Neuronal stem cell (in vitro differentiated cells): ENCODE results near the gene ARPP21.
"Not testable (repeated sequence)": the region's sequence is repeated elsewhere in the genome, so short reads cannot be mapped to it uniquely, and the experiment has no call there.

Experiments
- DNase-seq: peaks from one replicate; pipeline ENCODE4 v3.0.0-alpha.2; 2013; ENCODE audit warnings: low spot score
- H2AFZ ChIP-seq: one replicate; pipeline ENCODE4 v1.6.1; 2013; ENCODE audit warnings: mild to moderate bottlenecking, low read length, inconsistent platforms
- H2AK5ac ChIP-seq: 2 replicates; pipeline ENCODE4 v1.6.1; 2013; ENCODE audit warnings: low read depth, mild to moderate bottlenecking, inconsistent platforms, low read length, moderate library complexity, mixed read lengths
- H2BK120ac ChIP-seq: 2 replicates; pipeline ENCODE4 v1.6.1; 2013; ENCODE audit warnings: low read depth, mild to moderate bottlenecking, inconsistent platforms, low read length, moderate library complexity, mixed read lengths
- H2BK12ac ChIP-seq: one replicate; pipeline ENCODE4 v1.6.1; 2013; ENCODE audit warnings: low read length, inconsistent platforms
- H2BK15ac ChIP-seq: 2 replicates; pipeline ENCODE4 v1.6.1; 2013; ENCODE audit warnings: mild to moderate bottlenecking, low read length, inconsistent platforms, mixed read lengths
- H2BK5ac ChIP-seq: one replicate; pipeline ENCODE4 v1.6.1; 2013; ENCODE audit warnings: inconsistent platforms, mild to moderate bottlenecking, low read length, moderate library complexity
- H3K14ac ChIP-seq: one replicate; pipeline ENCODE4 v1.6.1; 2013; ENCODE audit warnings: low read length, inconsistent platforms
- H3K18ac ChIP-seq: 2 replicates; pipeline ENCODE4 v1.6.1; 2013; ENCODE audit warnings: low read length, inconsistent platforms
- H3K23ac ChIP-seq: 2 replicates; pipeline ENCODE4 v1.6.1; 2013; ENCODE audit warnings: low read depth, mild to moderate bottlenecking, mixed read lengths, low read length, inconsistent platforms; ENCODE audit not compliant: poor library complexity
- H3K27ac ChIP-seq: replicated peaks from 3 replicates; pipeline ENCODE4 v1.5.1; 2013; ENCODE audit warnings: low read length, inconsistent platforms
- H3K27me3 ChIP-seq, 3 experiments: 2 replicates each; pipeline ENCODE4 v1.6.1; 2013; ENCODE audit warnings: low read length in 3 of 3, mild to moderate bottlenecking in 2 of 3, inconsistent platforms in 1 of 3, low read depth in 1 of 3, mixed read lengths in 1 of 3, moderate library complexity in 1 of 3; ENCODE audit not compliant: control insufficient read depth in 3 of 3, insufficient read depth in 3 of 3
- H3K36me3 ChIP-seq, 2 donors: replicated peaks in 1 of 2; 2 replicates each; pipeline ENCODE4 v1.6.1; 2013; ENCODE audit warnings: low read length in 2 of 2; ENCODE audit not compliant: control insufficient read depth in 2 of 2, insufficient read depth in 2 of 2
- H3K4ac ChIP-seq: 2 replicates; pipeline ENCODE4 v1.6.1; 2013; ENCODE audit warnings: inconsistent platforms, mild to moderate bottlenecking, low read length, moderate library complexity
- H3K4me1 ChIP-seq, 2 donors: 1 replicate in 1 of 2; 2 replicates in 1 of 2; pipeline ENCODE4 v1.6.1; 2013; ENCODE audit warnings: low read length in 2 of 2, low read depth in 1 of 2; ENCODE audit not compliant: control insufficient read depth in 2 of 2, insufficient read depth in 1 of 2
- H3K4me2 ChIP-seq: one replicate; pipeline ENCODE4 v1.6.1; 2013; ENCODE audit warnings: mild to moderate bottlenecking, low read length, inconsistent platforms; ENCODE audit not compliant: insufficient read depth, poor library complexity, severe bottlenecking
- H3K4me3 ChIP-seq, 2 donors: 2 replicates each; pipeline ENCODE4 v1.5.1; 2013; ENCODE audit warnings: low read length in 2 of 2, mild to moderate bottlenecking in 2 of 2, inconsistent platforms in 1 of 2, moderate library complexity in 1 of 2
- H3K79me1 ChIP-seq: one replicate; pipeline ENCODE4 v1.6.1; 2013; ENCODE audit warnings: low read depth, mild to moderate bottlenecking, inconsistent platforms, low read length, moderate library complexity
- H3K9ac ChIP-seq: one replicate; pipeline ENCODE4 v1.6.1; 2013; ENCODE audit warnings: mild to moderate bottlenecking, low read depth, low read length, inconsistent platforms; ENCODE audit not compliant: poor library complexity
- H3K9me3 ChIP-seq, 2 donors: replicated peaks in 1 of 2; 2 replicates each; pipeline versions ENCODE3 to v1.6.1; 2013; ENCODE audit warnings: low read length in 2 of 2, mild to moderate bottlenecking in 2 of 2, inconsistent platforms in 1 of 2, low read depth in 1 of 2, mixed read lengths in 1 of 2, moderate library complexity in 1 of 2; ENCODE audit not compliant: control insufficient read depth in 2 of 2, insufficient read depth in 1 of 2
- H4K8ac ChIP-seq: one replicate; pipeline ENCODE4 v1.6.1; 2013; ENCODE audit warnings: low read depth, mild to moderate bottlenecking, inconsistent platforms, low read length, moderate library complexity
- H4K91ac ChIP-seq: one replicate; pipeline ENCODE4 v1.6.1; 2013; ENCODE audit warnings: low read length, low read depth, mild to moderate bottlenecking, inconsistent platforms; ENCODE audit not compliant: poor library complexity
- WGBS, 2 donors: extraction: QIAGEN DNeasy Blood & Tissue Kit; methylation state at CpG; one replicate each; pipeline ENCODE4 v1.1.7; 2013; ENCODE audit warnings: missing lambda C conversion rate in 2 of 2, mixed read lengths in 1 of 2; ENCODE audit not compliant: insufficient read length in 2 of 2, insufficient replicate concordance in 1 of 2; ENCODE audit errors: extremely low coverage in 2 of 2; 5-methylcytosine and 5-hydroxymethylcytosine counted together

The ARPP21 gene

GRCh38 chr3:35602395-35602936 is 36.9 kb upstream of the ARPP21 start:
- Histone ChIP-seq H2AK5ac (no peak overlapping the region), H3K79me1 (no peaks in the 10 kb centered on the region), H3K4me3 (no peak overlapping the region), H2AFZ (no peak overlapping the region), H2BK120ac (no peak overlapping the region), H3K4me1 (peaks cover 0 to 3% of the 10 kb centered on the region in 2 donors), H4K8ac (no peak overlapping the region), H2BK12ac (no peak overlapping the region), H3K18ac (no peak overlapping the region), H3K23ac (no peak overlapping the region), H3K36me3 (no peaks in the 10 kb centered on the region), H2BK5ac (no peak overlapping the region), H4K91ac (no peak overlapping the region), H3K9me3 (peaks cover 0 to 1% of the 10 kb centered on the region in 2 donors), H3K14ac (no peak overlapping the region), H3K27me3 (no peaks in the 10 kb centered on the region), H2BK15ac (no peak overlapping the region), H3K27ac (no peak overlapping the region), H3K9ac (no peak overlapping the region), H3K4ac (no peak overlapping the region), H3K4me2 (no peak overlapping the region)
- no peak for DNase-seq
- WGBS, 2 donors, result no CpG with 5 or more reads among the region's 7 CpGs

GRCh38 chr3:35616346-35616745 is 23.0 kb upstream of the ARPP21 start:
- H3K4me1 ChIP-seq, result no peaks in the 10 kb centered on the region
- H4K8ac ChIP-seq, result no peak overlapping the region
- H3K4me2 ChIP-seq, result no peak overlapping the region
- H3K4ac ChIP-seq, result no peak overlapping the region
- H3K27ac ChIP-seq, result no peak overlapping the region
- H2BK15ac ChIP-seq, result no peak overlapping the region
- no peaks in the 10 kb centered on the region for H3K9me3 ChIP-seq
- no peak overlapping the region for H2BK12ac ChIP-seq
- H4K91ac ChIP-seq, result no peak overlapping the region
- no peaks in the 10 kb centered on the region for H3K79me1 ChIP-seq
- no peak overlapping the region for H3K9ac ChIP-seq
- no peak overlapping the region for H2BK5ac ChIP-seq
- H3K27me3 ChIP-seq, result no peaks in the 10 kb centered on the region
- H2AFZ ChIP-seq, result no peak overlapping the region
- H2AK5ac ChIP-seq, result no peak overlapping the region
- H3K18ac ChIP-seq, result no peak overlapping the region
- no peak for DNase-seq
- WGBS, 2 donors, result no CpG with 5 or more reads among the region's 3 CpGs
- H3K4me3 ChIP-seq, result no peak overlapping the region
- no peak overlapping the region for H3K14ac ChIP-seq
- no peak overlapping the region for H3K23ac ChIP-seq
- no peak overlapping the region for H2BK120ac ChIP-seq
- no peaks in the 10 kb centered on the region for H3K36me3 ChIP-seq

DNA sequence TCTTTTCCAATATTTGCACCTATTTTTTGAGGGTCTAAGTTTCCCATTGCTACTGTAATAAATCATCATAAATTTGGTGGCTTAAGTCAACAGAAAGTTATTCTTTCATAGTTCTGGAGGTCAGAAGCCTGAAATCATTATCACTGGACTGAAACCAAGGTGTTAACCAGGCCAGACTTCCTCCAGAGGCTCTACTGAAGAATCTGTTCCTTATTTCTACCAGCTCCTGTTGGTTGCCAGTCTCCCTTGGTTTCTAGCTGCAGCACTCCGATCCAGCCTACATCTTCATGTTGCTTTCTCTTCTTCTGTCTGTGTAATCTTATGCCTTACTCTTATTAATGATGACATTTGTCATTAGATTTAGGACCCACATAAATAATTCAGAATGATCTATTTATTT is 22.0 kb upstream of the ARPP21 start:
- no peak overlapping the region for H4K91ac ChIP-seq
- H3K4me2 ChIP-seq, result no peak overlapping the region
- no peaks in the 10 kb centered on the region for H3K36me3 ChIP-seq
- no peak overlapping the region for H3K4me3 ChIP-seq
- no peaks in the 10 kb centered on the region for H3K4me1 ChIP-seq
- no peak overlapping the region for H2AK5ac ChIP-seq
- no peak overlapping the region for H3K27ac ChIP-seq
- no peak overlapping the region for H3K23ac ChIP-seq
- WGBS, 2 donors, result no CpG with 5 or more reads among the region's 1 CpG
- H4K8ac ChIP-seq, result no peak overlapping the region
- H3K4ac ChIP-seq, result no peak overlapping the region
- no peak overlapping the region for H2BK120ac ChIP-seq
- no peak overlapping the region for H2BK15ac ChIP-seq
- H3K79me1 ChIP-seq, result no peaks in the 10 kb centered on the region
- no peaks in the 10 kb centered on the region for H3K9me3 ChIP-seq
- no peaks in the 10 kb centered on the region for H3K27me3 ChIP-seq
- H3K9ac ChIP-seq, result no peak overlapping the region
- DNase-seq, result no peak
- no peak overlapping the region for H2BK5ac ChIP-seq
- no peak overlapping the region for H2AFZ ChIP-seq
- no peak overlapping the region for H3K14ac ChIP-seq
- H2BK12ac ChIP-seq, result no peak overlapping the region
- H3K18ac ChIP-seq, result no peak overlapping the region

- not testable (repeated sequence) for H2BK15ac ChIP-seq
Measured at GRCh38 chr3:35620238-35620637, 19.1 kb upstream of the ARPP21 start.

More at GRCh38 chr3:35620238-35620637, 19.1 kb upstream of the ARPP21 start:
- not testable (repeated sequence) for H2AFZ ChIP-seq, H2BK5ac ChIP-seq, H3K4ac ChIP-seq, H3K36me3 ChIP-seq, H3K23ac ChIP-seq, H3K4me1 ChIP-seq, H4K91ac ChIP-seq, H3K9ac ChIP-seq, H4K8ac ChIP-seq, H3K79me1 ChIP-seq, H3K27ac ChIP-seq, H3K14ac ChIP-seq, H3K9me3 ChIP-seq, H3K4me2 ChIP-seq, H2BK120ac ChIP-seq, H3K4me3 ChIP-seq, H3K27me3 ChIP-seq, H3K18ac ChIP-seq, DNase-seq, H2AK5ac ChIP-seq, H2BK12ac ChIP-seq
- WGBS, 2 donors, result no CpG with 5 or more reads among the region's 2 CpGs
